ENCODE measurements around the gene TMEM258. TPM values are rescaled to one million over a fixed set of nuclear protein-coding genes. Genes with fewer than 3 reads are reported as not detected.

TMEM258 gene
- total and polyA plus RNA-seq, 2 experiments from 2014 or later: 72.8 to 258 TPM

GRCh38 chr11:61828379-61828628 is 35.9 kb upstream of the TMEM258 start:
- H3K4me2 ChIP-seq (ENCODE audit: unreplicated experiment): peak overlapping the region; percentile 81
- peak overlapping the region; percentile 82 for H2AFZ ChIP-seq
- in situ Hi-C loops (cut with MboI): no loop called here
- H3K27me3 ChIP-seq (replicated peaks; ENCODE audit: insufficient read depth): no peaks in the 10 kb centered on the region
- no peak for TF ChIP-seq EZH2phosphoT487 (IDR thresholded peaks at IDR 0.05; ENCODE audit: insufficient read depth, low read depth)
- TF ChIP-seq EZH2 (IDR thresholded peaks at IDR 0.05; ENCODE audit: insufficient read depth, poor library complexity, severe bottlenecking): peak; percentile 10
- H3K9ac ChIP-seq: peak overlapping the region; percentile 40
- H3K9me3 ChIP-seq (ENCODE audit: low read depth): no peaks in the 10 kb centered on the region
- peaks cover 9% of the 10 kb centered on the region for H3K4me1 ChIP-seq (ENCODE audit: insufficient read depth)
- H4K20me1 ChIP-seq (ENCODE audit: insufficient read depth): no peaks in the 10 kb centered on the region
- no peak for DNase-seq
- no peaks in the 10 kb centered on the region for H3K79me2 ChIP-seq (ENCODE audit: insufficient read depth)
- 0% methylated on average over 7 to 16 of the region's 16 CpGs for WGBS, 2 experiments (ENCODE audit: low coverage in 1 of 2, low lambda C conversion rate in 2 of 2, missing lambda C conversion rate in 2 of 2)
- no peaks in the 10 kb centered on the region for H3K36me3 ChIP-seq (ENCODE audit: low read depth)
- H3K9me2 ChIP-seq (ENCODE audit: insufficient read depth): no peaks in the 10 kb centered on the region
- no peak overlapping the region for H3K27ac ChIP-seq
- peak overlapping the region; percentile 71 for H3K4me3 ChIP-seq
- peaks cover 8% of the 10 kb centered on the region for H3F3A ChIP-seq (ENCODE audit: insufficient read depth)

GRCh38 chr11:61827571-61828378 is 35.4 kb upstream of the TMEM258 start, which contains the start of gene FADS2:
Gene FADS2 (plus strand): TSS chr11:61828300. CDS start chr11:61828391, 91 bp downstream.
- Histone ChIP-seq H3K36me3 (ENCODE audit: low read depth) (no peaks in the 10 kb centered on the region), H3K9me3 (ENCODE audit: low read depth) (no peaks in the 10 kb centered on the region), H3K9ac (peak within 1 kb of the TSS; percentile 40), H3K9me2 (ENCODE audit: insufficient read depth) (no peaks in the 10 kb centered on the region), H3K4me3 (peak within 1 kb of the TSS; percentile 71), H3K4me2 (ENCODE audit: unreplicated experiment) (peak within 1 kb of the TSS; percentile 81), H3F3A (ENCODE audit: insufficient read depth) (peaks cover 8% of the 10 kb centered on the region), H2AFZ (peak within 1 kb of the TSS; percentile 82), H4K20me1 (ENCODE audit: insufficient read depth) (no peaks in the 10 kb centered on the region), H3K27ac (no peak within 1 kb of the TSS), H3K4me1 (ENCODE audit: insufficient read depth) (peaks cover 9% of the 10 kb centered on the region), H3K27me3 (replicated peaks; ENCODE audit: insufficient read depth) (no peaks in the 10 kb centered on the region), H3K79me2 (ENCODE audit: insufficient read depth) (no peaks in the 10 kb centered on the region)
- 2 to 3% methylated on average over 31 to 78 of the region's 83 CpGs for WGBS, 2 experiments (ENCODE audit: low coverage in 1 of 2, low lambda C conversion rate in 2 of 2, missing lambda C conversion rate in 2 of 2)
- in situ Hi-C loops (cut with MboI): no loop called here
- peak; percentile 71 for DNase-seq
- TF ChIP-seq EZH2 (IDR thresholded peaks at IDR 0.05; ENCODE audit: insufficient read depth, poor library complexity, severe bottlenecking) (peak; percentile 41), EZH2phosphoT487 (IDR thresholded peaks at IDR 0.05; ENCODE audit: insufficient read depth, low read depth) (no peak)

- WGBS, 2 experiments (ENCODE audit: low coverage in 1 of 2, low lambda C conversion rate in 2 of 2, missing lambda C conversion rate in 2 of 2): 56 to 59% methylated on average over 23 of the region's 23 CpGs
- in situ Hi-C loops (cut with MboI): no loop called here
Measured at GRCh38 chr11:61826930-61827570, 34.7 kb upstream of the TMEM258 start.

GRCh38 chr11:61820174-61820573 is 27.8 kb upstream of the TMEM258 start:
- Histone ChIP-seq H3K27me3 (replicated peaks; ENCODE audit: insufficient read depth) (no peaks in the 10 kb centered on the region), H3K36me3 (ENCODE audit: low read depth) (no peaks in the 10 kb centered on the region), H3K9ac (no peak overlapping the region; the same call in 1 of the 2 replicates), H3F3A (ENCODE audit: insufficient read depth) (peaks cover 19% of the 10 kb centered on the region), H3K9me2 (ENCODE audit: insufficient read depth) (no peaks in the 10 kb centered on the region), H3K4me1 (ENCODE audit: insufficient read depth) (peaks cover 8% of the 10 kb centered on the region), H3K4me3 (no peak overlapping the region), H3K9me3 (ENCODE audit: low read depth) (no peaks in the 10 kb centered on the region), H3K27ac (peak overlapping the region; percentile 55), H4K20me1 (ENCODE audit: insufficient read depth) (no peaks in the 10 kb centered on the region), H3K79me2 (ENCODE audit: insufficient read depth) (no peaks in the 10 kb centered on the region), H2AFZ (no peak overlapping the region), H3K4me2 (ENCODE audit: unreplicated experiment) (peak overlapping the region; percentile 55)
- no peak for TF ChIP-seq EZH2phosphoT487 (IDR thresholded peaks at IDR 0.05; ENCODE audit: insufficient read depth, low read depth)
- TF ChIP-seq EZH2 (IDR thresholded peaks at IDR 0.05; ENCODE audit: insufficient read depth, poor library complexity, severe bottlenecking): no peak
- DNase-seq: peak; percentile 79
- in situ Hi-C loops (cut with MboI): no loop called here
- 42 to 44% methylated on average over 2 of the region's 2 CpGs for WGBS, 2 experiments (ENCODE audit: low coverage in 1 of 2, low lambda C conversion rate in 2 of 2, missing lambda C conversion rate in 2 of 2)

More at GRCh38 chr11:61826930-61827570, 34.7 kb upstream of the TMEM258 start:
- peak overlapping the region; percentile 71 for H3K4me3 ChIP-seq
- H3K27ac ChIP-seq: no peak overlapping the region
- peaks cover 8% of the 10 kb centered on the region for H3F3A ChIP-seq (ENCODE audit: insufficient read depth)
- peak overlapping the region; percentile 82 for H2AFZ ChIP-seq
- peak overlapping the region; percentile 40 for H3K9ac ChIP-seq
- H3K79me2 ChIP-seq (ENCODE audit: insufficient read depth): no peaks in the 10 kb centered on the region
- no peaks in the 10 kb centered on the region for H3K36me3 ChIP-seq (ENCODE audit: low read depth)
- H3K4me1 ChIP-seq (ENCODE audit: insufficient read depth): peaks cover 9% of the 10 kb centered on the region
- no peaks in the 10 kb centered on the region for H3K27me3 ChIP-seq (replicated peaks; ENCODE audit: insufficient read depth)
- H3K9me3 ChIP-seq (ENCODE audit: low read depth): no peaks in the 10 kb centered on the region
- H3K4me2 ChIP-seq (ENCODE audit: unreplicated experiment): peak overlapping the region; percentile 81
- H3K9me2 ChIP-seq (ENCODE audit: insufficient read depth): no peaks in the 10 kb centered on the region
- TF ChIP-seq EZH2 (IDR thresholded peaks at IDR 0.05; ENCODE audit: insufficient read depth, poor library complexity, severe bottlenecking) (no peak), EZH2phosphoT487 (IDR thresholded peaks at IDR 0.05; ENCODE audit: insufficient read depth, low read depth) (no peak)
- no peak for DNase-seq
- no peaks in the 10 kb centered on the region for H4K20me1 ChIP-seq (ENCODE audit: insufficient read depth)
